ENCODE data around the gene SUB1. TPM values are rescaled to one million over a fixed set of nuclear protein-coding genes. Genes with fewer than 3 reads are reported as not detected.

SUB1 gene
- total RNA-seq, 1 donor = 301 TPM

DNA sequence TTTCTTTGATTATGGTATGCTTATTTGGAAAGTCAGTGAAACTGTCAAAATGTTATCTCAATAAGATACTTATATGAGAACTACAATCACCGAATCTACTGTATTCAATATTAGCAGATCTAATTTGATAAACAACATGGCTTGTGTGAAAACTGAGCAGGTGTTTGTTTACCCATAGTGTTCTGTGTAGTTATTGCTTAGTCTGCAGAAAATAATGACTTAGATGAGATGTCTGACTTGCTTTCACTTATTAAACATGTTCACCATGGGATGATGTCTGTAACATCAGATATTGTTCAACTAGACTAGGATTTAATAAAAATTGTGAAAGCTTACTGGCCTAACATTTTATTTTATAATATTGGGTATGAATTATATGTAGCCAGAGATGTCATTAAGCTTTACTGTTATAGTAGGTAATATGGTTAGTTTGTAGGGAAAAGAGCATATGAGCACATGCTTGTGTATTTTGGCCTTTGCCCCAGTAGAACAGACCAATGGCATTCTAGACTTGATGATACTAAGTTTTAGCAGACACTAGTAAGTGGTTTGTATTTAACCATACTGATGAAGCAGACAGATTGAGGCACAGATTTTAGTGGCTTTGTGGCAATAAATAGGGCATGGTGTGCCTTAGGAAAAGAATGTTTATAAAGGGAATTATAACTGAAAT is 16.4 kb downstream of the SUB1 start:
- Histone ChIP-seq H3K4me3 (ENCODE audit: low read length) (no peak overlapping the region), H3K4me1 (ENCODE audit: insufficient read depth, low read length) (peaks cover 13% of the 10 kb centered on the region), H3K9me3 (ENCODE audit: low read depth, low read length) (no peaks in the 10 kb centered on the region), H3K27me3 (ENCODE audit: insufficient read depth, low read length) (no peaks in the 10 kb centered on the region)

DNA sequence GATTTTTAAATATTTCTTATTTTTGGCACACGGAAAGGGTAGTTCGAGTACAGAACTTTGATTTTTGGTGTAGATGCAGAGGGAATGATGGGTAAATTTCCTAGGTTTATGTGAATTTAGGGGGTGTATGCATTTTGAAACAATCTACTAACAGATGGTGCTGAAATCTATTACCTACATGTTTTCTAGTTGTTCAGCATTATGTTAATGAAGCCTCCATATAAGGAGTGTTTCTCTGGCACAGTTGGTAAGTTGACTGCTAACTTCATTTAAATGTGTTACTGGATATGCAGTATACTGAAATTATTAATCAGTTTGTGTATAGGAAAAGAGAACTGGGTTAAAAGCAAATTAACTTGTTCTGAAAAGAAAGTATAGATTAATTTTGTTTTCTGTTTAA is 17.5 kb downstream of the SUB1 start:
- Histone ChIP-seq H3K27me3 (ENCODE audit: insufficient read depth, low read length) (no peaks in the 10 kb centered on the region), H3K4me3 (ENCODE audit: low read length) (no peak overlapping the region), H3K4me1 (ENCODE audit: insufficient read depth, low read length) (peaks cover 4% of the 10 kb centered on the region), H3K9me3 (ENCODE audit: low read depth, low read length) (no peaks in the 10 kb centered on the region)

DNA sequence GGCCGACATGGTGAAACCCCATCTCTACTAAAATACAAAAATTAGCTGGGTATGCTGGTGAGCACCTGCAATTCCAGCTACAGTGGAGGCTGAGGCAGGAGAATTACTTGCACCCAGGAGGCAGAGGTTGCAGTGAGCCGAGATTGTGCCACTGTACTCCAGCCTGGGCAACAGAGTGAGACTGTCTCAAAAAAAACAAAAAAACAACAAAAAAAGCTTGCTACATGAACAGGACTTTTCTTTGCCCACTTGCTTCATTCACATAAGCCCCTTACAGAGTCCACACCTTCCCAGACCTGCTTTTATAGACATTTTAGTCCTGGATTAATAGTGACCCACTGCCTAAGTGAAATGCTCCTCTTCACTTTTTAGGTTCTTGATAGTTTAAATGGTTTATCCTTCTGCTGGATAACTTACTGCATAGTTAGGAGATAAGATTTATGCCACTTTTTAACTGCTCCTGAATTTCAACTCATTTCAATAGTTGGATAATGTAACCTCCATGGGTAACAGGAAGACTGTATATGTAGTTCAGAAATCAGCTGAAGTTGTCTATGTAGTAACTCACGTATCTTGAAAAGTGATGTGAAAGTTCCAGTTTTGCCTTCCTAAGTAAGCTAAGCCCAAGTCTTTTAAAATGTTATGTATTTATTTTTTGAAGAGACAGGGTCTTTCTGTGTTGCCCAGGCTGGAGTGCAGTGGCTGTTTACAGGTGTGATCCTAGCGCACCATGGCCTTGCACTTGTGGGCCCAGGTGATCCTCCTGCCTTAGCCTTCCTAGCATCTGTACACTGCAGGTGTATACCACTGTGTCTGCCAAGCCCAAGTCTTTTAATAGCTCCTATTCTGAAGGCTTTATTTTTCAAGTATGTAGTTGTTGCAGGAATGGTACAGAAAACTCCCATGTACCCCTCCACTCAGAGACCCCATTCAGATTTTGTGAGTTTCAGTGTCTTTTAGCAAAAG is 19.7 kb downstream of the SUB1 start:
- H3K4me1 ChIP-seq (ENCODE audit: insufficient read depth, low read length) = no peaks in the 10 kb centered on the region
- no peaks in the 10 kb centered on the region for H3K27me3 ChIP-seq (ENCODE audit: insufficient read depth, low read length)
- H3K9me3 ChIP-seq (ENCODE audit: low read depth, low read length) = no peaks in the 10 kb centered on the region
- no peak overlapping the region for H3K4me3 ChIP-seq (ENCODE audit: low read length)

DNA sequence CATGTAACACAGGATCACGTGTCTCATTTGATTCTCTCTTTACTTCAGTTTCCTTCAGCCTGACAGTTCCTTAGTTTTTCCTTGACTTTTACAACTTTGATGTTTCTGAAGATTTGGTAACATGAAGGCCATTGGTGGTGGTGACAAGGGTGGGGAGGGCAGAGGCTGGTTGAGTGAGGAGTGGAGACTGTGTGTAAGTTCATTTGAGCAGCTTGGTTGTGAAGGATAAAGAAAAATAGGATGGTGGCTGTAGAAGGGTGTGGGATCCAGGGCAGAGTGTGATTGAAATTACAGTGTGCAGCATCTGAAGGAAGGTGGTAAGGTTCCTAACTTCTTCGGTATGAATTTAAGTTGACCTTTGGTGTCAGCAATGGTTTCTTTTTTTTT is 20.4 kb downstream of the SUB1 start:
- no peak overlapping the region for H3K4me3 ChIP-seq (ENCODE audit: low read length)
- H3K4me1 ChIP-seq (ENCODE audit: insufficient read depth, low read length) = no peaks in the 10 kb centered on the region
- H3K27me3 ChIP-seq (ENCODE audit: insufficient read depth, low read length) = no peaks in the 10 kb centered on the region
- H3K9me3 ChIP-seq (ENCODE audit: low read depth, low read length) = no peaks in the 10 kb centered on the region

DNA sequence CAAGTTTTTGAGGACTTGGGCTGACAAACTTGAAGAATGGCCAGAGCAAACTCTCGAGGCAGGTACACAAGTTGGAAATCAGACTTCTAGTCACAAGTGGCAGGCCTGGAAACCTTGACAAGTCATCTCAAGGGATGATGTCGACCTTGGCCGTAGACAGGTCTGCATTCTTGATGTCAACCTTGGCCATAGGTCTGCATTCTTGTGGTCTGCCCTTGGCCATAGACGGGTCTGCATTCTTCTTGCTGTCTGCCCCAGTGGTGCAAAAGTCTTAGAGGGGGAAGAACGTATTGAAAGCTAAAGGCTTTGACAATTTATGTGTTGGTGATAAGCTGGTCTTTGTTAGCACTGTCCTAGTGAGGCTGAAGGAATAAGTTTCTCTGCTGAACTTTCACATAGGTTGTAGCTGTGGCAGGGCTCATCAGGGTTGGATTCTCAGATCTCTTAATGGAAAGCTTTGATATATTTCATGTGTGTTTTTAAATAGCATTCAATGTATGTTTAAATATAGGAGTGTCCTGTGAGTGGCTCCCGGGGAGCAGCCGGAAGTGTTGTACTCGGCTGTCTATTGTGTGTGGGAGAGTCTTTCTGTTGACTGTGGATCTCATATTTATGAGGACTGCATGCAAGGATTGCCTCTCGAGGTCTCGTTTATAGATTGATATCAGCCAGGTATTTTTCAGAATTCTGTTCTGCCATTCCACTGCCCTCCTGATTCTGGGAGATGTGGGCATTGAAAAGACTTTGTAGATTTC is 27.0 kb downstream of the SUB1 start:
- Histone ChIP-seq H3K4me1 (ENCODE audit: insufficient read depth, low read length) (no peaks in the 10 kb centered on the region), H3K9me3 (ENCODE audit: low read depth, low read length) (no peaks in the 10 kb centered on the region), H3K27me3 (ENCODE audit: insufficient read depth, low read length) (no peaks in the 10 kb centered on the region), H3K4me3 (ENCODE audit: low read length) (no peak overlapping the region)

DNA sequence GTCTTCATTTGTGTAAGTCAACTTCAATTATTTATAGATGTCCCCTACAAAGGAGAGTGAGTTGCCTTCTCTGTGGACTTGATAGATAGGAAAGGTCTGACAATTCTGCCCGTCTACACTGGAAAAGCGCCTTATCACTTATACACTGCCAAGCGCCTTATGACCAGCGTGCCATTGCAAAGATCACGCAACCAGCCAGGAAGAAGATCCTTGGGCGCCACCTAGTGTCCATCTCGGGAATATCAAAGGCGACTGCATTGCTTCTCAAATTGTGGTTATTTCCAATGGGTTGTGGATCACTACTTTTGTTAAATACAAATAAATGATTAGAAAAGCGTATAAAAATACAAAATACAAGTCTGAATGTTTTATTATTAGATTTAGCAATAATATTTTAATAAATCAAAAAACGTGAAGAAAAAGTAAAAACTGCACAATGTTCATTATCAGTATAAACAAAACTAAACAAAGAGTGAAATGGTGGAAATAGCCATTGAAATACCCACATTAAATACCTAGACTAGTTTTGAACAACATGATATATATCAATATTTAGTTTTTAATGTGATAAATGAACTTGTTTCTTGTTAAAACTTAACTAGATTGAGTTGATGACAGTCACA is 27.8 kb downstream of the SUB1 start:
- Histone ChIP-seq H3K27me3 (ENCODE audit: insufficient read depth, low read length) (no peaks in the 10 kb centered on the region), H3K9me3 (ENCODE audit: low read depth, low read length) (no peaks in the 10 kb centered on the region), H3K4me1 (ENCODE audit: insufficient read depth, low read length) (no peaks in the 10 kb centered on the region), H3K4me3 (ENCODE audit: low read length) (no peak overlapping the region)

DNA sequence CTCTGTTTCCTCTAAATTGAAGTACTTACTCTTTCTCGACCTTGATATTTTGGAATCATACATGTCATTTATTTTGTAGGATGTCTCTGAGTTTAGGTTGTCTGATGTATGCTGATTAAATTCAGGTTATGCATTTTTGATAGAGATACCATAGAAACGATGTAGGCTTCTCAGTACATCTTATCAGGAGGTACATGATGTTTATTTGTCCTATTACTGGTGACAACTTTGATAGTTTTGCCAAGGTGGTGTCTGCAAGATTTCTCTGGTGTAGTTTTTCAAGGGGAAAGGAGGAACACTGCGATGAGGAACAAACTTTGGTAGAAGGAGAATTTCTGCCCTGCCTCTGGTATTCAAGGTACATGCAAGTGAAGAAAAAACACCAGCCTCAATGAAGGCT is 29.9 kb downstream of the SUB1 start:
- Histone ChIP-seq H3K4me3 (ENCODE audit: low read length) (no peak overlapping the region), H3K27me3 (ENCODE audit: insufficient read depth, low read length) (no peaks in the 10 kb centered on the region), H3K9me3 (ENCODE audit: low read depth, low read length) (no peaks in the 10 kb centered on the region), H3K4me1 (ENCODE audit: insufficient read depth, low read length) (no peaks in the 10 kb centered on the region)

DNA sequence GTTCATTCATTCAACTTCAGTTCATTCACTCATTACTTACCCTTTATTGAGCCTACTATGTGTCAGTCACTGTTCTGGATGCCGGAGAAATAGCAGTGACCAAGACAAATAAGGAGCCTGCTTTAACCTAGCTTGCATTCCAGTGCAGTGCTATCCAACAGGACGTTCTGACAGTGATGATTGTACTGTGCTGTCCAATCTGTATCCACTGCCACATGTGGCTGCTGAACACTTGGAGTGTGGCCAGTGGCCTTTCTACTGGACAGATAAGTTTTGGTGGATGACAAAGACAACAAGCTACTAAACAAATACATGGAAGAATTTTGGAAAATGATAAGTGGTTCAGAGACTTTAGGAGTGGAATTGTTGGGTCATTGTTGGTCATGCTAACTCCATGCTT is 33.6 kb downstream of the SUB1 start:
- Histone ChIP-seq H3K4me1 (ENCODE audit: insufficient read depth, low read length) (no peaks in the 10 kb centered on the region), H3K9me3 (ENCODE audit: low read depth, low read length) (no peaks in the 10 kb centered on the region), H3K4me3 (ENCODE audit: low read length) (no peak overlapping the region), H3K27me3 (ENCODE audit: insufficient read depth, low read length) (no peaks in the 10 kb centered on the region)

DNA sequence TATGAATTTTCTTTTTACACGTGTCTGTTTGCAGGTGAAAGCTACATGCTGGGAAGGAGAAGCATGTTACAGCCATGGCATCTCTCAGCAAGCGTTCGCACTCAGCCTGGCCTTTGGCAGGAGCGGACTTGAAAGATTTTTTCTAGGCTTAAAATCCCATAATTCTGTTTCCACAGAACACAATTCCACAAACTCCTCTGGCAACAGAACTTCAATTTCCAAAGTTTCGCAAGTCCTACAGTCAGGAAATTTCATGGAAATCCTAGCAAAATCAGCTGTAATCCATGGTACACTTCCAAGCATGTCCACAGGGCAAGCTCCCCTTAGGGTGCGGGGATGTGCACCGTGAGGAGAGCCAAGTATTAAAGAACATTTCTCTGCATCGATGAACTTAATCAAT is 35.9 kb downstream of the SUB1 start:
- Histone ChIP-seq H3K27me3 (ENCODE audit: insufficient read depth, low read length) (no peaks in the 10 kb centered on the region), H3K4me1 (ENCODE audit: insufficient read depth, low read length) (no peaks in the 10 kb centered on the region), H3K9me3 (ENCODE audit: low read depth, low read length) (no peaks in the 10 kb centered on the region), H3K4me3 (ENCODE audit: low read length) (no peak overlapping the region)

DNA sequence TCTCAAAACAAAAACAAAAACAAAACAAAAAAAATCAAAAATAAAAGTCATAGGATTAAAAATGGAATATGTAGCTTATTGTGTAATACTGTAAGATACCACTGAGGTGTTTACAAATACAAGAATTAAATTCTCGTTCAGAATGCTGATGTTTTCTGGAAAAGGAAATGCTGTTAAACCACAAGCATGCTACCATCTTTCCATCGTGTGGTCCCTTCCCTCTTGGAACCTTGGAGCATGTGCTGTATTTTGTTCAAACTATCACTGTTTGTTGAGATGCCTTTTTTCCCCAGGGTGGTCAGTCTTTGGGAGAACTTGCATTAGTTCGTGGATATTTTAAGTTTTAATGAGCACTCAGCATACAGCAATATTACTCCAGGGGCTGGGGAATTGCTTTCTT is 39.7 kb downstream of the SUB1 start:
- H3K4me1 ChIP-seq (ENCODE audit: insufficient read depth, low read length) = no peaks in the 10 kb centered on the region
- no peaks in the 10 kb centered on the region for H3K27me3 ChIP-seq (ENCODE audit: insufficient read depth, low read length)
- H3K4me3 ChIP-seq (ENCODE audit: low read length) = no peak overlapping the region
- H3K9me3 ChIP-seq (ENCODE audit: low read depth, low read length) = no peaks in the 10 kb centered on the region

DNA sequence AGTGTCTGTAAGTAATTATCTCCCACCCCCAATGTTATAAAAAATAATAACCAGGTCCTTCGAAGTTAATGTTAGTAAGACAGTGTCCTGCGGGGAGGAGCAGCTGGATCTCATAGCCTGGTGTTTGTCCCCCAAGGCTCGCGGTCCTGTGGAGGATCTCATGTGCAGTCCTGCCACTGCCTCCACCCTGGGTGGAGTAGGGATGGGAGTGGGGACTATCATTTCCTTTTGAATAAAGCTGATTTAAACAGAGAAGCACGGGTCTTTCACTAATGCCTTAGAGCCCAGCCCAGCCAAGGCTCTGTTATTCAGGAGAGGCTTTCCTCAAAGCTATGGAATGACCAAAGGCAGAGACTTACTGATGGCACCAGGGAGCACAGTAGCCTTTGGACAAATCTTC is 40.2 kb downstream of the SUB1 start:
- Histone ChIP-seq H3K4me1 (ENCODE audit: insufficient read depth, low read length) (no peaks in the 10 kb centered on the region), H3K9me3 (ENCODE audit: low read depth, low read length) (no peaks in the 10 kb centered on the region), H3K27me3 (ENCODE audit: insufficient read depth, low read length) (no peaks in the 10 kb centered on the region), H3K4me3 (ENCODE audit: low read length) (no peak overlapping the region)

DNA sequence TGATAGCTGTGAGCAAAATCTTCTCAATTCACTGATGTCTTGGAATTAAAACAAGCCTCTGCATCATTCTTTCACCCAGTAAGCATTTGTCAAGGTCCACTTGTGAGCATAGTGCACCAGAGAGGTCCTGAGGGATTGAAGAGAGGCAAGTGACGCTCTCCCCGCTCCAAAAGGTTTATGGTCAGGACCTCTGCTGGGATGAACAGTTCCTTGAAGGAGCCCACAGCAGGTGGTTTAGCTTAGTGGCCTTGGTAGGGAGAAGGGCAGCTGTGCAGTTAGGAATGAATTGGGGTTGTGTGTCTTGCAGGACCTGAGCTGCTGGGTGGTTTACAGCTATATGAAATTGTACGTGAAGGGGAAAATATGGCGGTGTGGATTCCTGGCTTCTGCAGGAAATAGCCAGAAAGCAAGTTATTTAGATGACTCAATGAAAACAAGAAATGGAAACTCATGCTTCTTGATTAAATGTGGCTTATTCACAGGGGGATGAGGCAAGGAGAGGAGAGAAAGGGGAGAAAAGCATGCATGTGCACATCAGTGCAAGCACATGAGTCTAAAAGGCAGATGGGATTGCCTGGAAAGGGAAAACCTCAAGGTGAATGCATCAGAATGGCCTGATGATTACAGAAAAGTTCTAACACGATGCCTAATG is 42.0 kb downstream of the SUB1 start:
- Histone ChIP-seq H3K9me3 (ENCODE audit: low read depth, low read length) (no peaks in the 10 kb centered on the region), H3K27me3 (ENCODE audit: insufficient read depth, low read length) (no peaks in the 10 kb centered on the region), H3K4me3 (ENCODE audit: low read length) (no peak overlapping the region), H3K4me1 (ENCODE audit: insufficient read depth, low read length) (no peaks in the 10 kb centered on the region)

DNA sequence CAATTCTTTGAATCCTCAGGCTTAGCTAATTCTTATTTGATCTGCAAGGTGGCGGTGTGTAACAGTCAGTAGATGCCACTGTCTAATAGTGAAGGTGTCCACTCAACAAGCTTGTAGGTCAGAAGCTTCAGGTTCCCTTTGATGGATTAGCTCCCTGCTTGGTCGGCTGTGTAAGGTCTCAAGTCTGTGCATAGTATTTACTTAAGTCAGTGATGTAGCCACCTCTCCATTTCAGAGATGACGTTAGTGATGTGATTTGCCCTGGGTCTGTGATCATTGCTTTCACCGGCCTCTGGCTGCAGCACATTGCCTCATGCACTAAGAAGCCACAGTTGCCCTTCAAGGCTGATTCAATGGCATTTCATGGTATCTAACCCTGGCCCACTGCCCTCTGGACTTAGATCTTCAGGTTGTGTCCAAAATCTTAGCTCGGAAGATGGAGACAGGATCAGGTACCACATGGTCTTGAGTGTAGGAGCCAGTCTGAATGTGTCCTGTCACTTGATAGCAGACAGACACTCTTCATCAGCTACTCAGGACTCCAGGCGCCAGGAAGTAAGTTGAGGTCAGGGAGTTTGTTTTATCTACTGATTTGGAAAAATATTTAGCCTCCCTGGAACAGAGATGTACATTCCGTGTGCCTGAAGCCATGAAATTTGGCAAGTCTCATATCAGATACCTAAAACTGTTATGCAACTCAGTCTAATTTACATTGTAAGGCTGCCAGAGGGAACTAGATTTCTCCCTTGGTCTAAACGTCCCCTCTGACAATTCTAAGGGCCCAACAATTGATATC is 42.9 kb downstream of the SUB1 start:
- Histone ChIP-seq H3K4me3 (ENCODE audit: low read length) (no peak overlapping the region), H3K27me3 (ENCODE audit: insufficient read depth, low read length) (no peaks in the 10 kb centered on the region), H3K9me3 (ENCODE audit: low read depth, low read length) (no peaks in the 10 kb centered on the region), H3K4me1 (ENCODE audit: insufficient read depth, low read length) (no peaks in the 10 kb centered on the region)
